OCI-LY1 (cell line): ENCODE measurements around the gene MRPS14.

ENCODE experiments used
- CTCF ChIP-seq: fragments of 200-600 bp; sonication (generic), shearing (Covaris generic); IDR thresholded peaks from 2 replicates; pipeline ENCODE4 v1.5.1; 2017; ENCODE audit warnings: mild to moderate bottlenecking, antibody characterized with exemption, low read length, moderate library complexity, mixed read lengths
- EZH2 ChIP-seq: fragments of 200-600 bp; sonication (generic), shearing (Covaris generic); IDR thresholded peaks from 2 replicates; pipeline ENCODE4 v1.8.0; 2017; ENCODE audit warnings: borderline replicate concordance, mixed run types, mild to moderate bottlenecking, antibody characterized with exemption, low read length, moderate library complexity, mixed read lengths

GRCh38 chr1:175009532-175009931 is 13.7 kb downstream of the MRPS14 start:
- TF ChIP-seq CTCF (no peak), EZH2 (no peak)
